Testis (tissue), 2 donors: ENCODE results near the gene ACTR1B.

ENCODE experiments used
- POLR2A ChIP-seq: fragments of 450-650 bp; IDR thresholded peaks from one replicate; pipeline ENCODE4 v1.6.1; 2017; ENCODE audit warnings: antibody characterized with exemption, mild to moderate bottlenecking, moderate library complexity
- TF ChIP-seq, protein P1 (sequence below), 3 experiments: fragments of 450-650 bp in 2 of 3; fragments of 200-600 bp in 1 of 3; sonication (generic) in 1 of 3; IDR thresholded peaks; one replicate each; pipeline ENCODE4 v1.5.1; 2016 to 2019; ENCODE audit warnings: antibody characterized with exemption in 3 of 3, mild to moderate bottlenecking in 2 of 3, moderate library complexity in 1 of 3

DNA sequence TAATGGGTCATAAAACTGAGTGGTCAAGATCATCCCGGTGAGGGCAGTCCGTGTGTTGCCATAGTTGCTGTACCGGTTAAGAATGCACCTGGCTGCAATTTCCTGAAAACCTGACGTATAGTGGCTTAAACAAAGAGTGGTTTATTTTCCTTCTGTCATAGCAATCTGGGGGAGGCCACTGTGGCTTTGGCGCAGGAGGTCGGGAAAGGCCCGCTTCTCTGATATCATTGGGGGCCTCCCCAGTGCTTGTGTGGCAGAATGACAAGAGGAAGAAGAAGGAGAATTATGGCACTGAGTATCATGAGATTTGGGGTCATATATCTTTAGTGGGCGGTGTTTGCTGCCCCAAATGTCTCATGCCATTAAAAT is 10.1 kb upstream of the ACTR1B start:
- TF ChIP-seq, protein P1, sequence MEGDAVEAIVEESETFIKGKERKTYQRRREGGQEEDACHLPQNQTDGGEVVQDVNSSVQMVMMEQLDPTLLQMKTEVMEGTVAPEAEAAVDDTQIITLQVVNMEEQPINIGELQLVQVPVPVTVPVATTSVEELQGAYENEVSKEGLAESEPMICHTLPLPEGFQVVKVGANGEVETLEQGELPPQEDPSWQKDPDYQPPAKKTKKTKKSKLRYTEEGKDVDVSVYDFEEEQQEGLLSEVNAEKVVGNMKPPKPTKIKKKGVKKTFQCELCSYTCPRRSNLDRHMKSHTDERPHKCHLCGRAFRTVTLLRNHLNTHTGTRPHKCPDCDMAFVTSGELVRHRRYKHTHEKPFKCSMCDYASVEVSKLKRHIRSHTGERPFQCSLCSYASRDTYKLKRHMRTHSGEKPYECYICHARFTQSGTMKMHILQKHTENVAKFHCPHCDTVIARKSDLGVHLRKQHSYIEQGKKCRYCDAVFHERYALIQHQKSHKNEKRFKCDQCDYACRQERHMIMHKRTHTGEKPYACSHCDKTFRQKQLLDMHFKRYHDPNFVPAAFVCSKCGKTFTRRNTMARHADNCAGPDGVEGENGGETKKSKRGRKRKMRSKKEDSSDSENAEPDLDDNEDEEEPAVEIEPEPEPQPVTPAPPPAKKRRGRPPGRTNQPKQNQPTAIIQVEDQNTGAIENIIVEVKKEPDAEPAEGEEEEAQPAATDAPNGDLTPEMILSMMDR (IDR thresholded peaks at IDR 0.05) = no peak
- no peak for TF ChIP-seq POLR2A
